Ureter (tissue), 1 donor: ENCODE measurements around the gene TPCN1. TPM values are rescaled to one million over a fixed set of nuclear protein-coding genes. Genes with fewer than 3 reads are reported as not detected.

Experiments used
- DNase-seq: peaks from one replicate; pipeline ENCODE4 v3.0.0-alpha.2; 2020; ENCODE audit warnings: low spot score
- total RNA-seq: library from RNA; stranded (reverse); gene quantifications from one replicate; pipeline ENCODE4 v1.2.4, GENCODE V29; 2023
- donor health status: DM: yes; HTN: yes; CAD: no.

TPCN1 gene
- total RNA-seq, 1 donor from 2014 or later, result 133 TPM

DNA sequence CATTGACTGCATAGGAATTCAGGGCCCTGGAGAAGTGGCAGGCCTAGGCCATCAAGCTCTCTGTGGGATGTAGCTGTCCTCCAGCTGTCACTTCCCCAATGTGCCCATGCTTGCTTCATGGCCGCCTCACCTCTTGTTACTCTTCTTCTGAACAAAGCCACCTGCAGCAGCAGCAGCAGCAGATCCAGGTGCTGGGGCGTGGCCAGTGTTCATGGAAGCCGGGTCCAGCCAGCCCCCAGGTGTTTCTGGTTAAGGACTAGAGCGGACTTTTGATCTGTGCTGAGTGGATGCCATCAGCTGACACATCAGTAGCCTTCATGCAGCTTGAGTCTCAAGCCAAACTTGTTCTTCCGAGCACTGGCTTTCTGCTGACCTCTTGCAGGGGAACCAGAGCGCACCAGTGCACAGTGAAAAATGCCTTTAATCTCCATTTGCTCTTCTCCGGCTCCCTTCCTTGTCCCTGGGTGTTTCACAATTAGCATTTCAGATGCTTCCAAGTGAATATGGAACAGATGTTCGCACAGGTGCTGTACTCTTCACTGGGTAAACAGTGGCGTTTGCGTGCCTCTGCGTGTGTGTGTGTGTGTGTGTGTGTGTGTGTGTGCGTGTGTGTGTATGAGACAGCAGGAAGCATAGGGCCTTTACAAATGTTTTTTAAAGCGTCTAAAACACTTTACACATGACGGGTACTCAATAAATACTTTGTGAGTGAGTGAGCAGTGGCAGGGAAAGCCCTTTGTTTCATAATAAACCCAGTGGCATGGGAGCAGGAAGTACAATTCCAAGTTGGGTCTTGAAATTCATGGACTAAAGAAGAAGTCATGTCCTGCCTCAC, 20.1 kb downstream of the TPCN1 start:
- no peak for DNase-seq

GRCh38 chr12:113242026-113242418, 20.8 kb downstream of the TPCN1 start:
- no peak for DNase-seq

GRCh38 chr12:113242560-113242959, 21.3 kb downstream of the TPCN1 start:
- DNase-seq, result no peak

- DNase-seq, result peak; percentile 84
Observed at GRCh38 chr12:113244047-113244460, 22.8 kb downstream of the TPCN1 start.

DNA sequence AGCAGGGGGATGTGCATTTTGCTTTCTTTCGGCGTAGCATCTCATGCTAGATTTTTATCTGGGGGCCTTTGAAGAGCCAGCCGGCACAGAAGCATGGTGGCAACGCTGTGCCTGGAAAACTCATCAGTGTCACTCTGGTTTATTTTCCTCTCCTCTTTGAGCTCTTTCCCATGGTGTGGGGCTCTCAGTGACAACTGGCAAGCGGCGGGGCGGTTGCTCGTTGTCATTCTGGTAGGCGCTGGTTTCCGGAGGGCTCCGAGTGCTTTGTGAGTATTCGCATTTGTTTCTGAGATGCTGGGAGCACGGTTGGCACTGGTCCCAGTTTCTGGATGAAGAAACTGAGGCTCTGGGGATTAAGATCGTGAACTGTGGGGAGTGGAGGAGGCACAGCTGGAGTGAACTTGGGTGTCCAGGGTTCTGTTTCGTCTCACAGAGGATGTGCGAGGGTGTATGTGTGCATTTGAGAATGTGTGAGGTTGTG, 23.3 kb downstream of the TPCN1 start:
- no peak for DNase-seq

DNA sequence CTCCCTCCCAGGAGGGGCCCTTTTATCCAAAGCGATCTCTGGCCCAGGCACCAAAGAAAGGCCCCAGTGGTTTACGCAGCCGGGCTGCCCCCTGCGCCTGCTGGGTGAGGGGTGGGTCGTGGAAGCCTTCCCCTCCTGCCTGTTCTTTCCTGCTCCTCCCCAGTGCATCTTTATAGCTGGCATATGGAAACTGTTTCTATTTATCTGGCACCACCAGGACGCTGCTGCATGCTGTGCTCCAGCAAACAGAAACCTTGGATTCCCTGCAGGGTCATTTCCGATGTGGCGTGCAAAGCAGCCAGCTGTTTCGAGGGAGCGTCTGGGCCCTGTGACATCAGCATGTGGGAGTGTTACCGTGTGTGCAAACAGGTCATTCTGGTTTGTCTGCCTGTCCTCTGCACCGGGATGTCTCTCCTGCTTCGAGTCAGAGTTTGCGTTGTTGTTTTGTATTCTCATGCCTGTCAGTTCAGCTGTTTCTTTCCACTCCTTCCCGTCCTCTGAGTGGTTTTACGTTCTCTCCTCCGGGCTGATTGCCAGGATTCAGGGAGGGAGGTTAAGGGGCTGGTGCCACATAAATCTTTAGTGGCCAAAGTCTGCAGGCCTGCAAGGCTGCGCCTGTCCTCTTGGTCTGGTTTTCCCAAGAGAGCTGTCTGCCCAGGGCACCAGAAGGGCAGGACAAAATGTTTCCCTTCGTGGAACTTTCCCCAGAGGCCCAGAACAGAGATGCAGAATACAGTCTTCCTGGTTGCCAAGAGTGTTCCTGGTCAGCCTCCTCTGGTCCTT, 24.6 kb downstream of the TPCN1 start:
- DNase-seq, result peak; percentile 93

DNA sequence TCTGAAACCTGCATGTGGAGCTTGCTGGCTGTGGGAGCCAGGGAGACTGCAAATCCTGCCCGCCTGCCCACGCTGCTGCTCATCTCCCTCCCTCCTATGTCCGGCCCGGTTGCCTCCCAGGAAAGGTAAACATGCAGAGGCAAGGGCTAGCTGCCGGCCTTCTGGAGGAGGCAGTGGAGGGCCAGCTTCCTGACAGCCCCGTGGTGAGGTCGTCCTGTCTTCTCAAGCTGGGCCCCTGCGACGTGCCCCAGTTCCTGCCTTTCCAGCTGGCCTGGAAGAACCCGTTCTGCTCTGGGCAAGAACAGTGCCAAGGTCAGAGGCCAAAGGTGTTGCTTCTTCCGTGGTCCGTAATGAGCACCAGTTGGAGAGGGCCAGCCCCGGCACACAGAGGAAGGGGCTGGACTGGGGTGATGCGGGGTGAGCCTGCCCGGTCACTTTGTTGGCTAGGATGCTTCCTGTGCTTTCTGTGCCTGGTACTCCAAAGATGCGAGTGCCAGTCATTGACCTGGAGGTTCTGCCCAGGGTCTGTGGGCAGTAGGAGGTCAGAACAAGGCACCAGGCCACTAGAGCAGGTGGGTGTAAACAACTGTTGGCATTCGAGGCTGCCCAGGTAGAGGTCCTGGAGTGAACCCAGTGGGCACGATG, 25.3 kb downstream of the TPCN1 start:
- DNase-seq, result no peak

GRCh38 chr12:113247123-113248050, 26.1 kb downstream of the TPCN1 start:
- DNase-seq, result no peak

DNA sequence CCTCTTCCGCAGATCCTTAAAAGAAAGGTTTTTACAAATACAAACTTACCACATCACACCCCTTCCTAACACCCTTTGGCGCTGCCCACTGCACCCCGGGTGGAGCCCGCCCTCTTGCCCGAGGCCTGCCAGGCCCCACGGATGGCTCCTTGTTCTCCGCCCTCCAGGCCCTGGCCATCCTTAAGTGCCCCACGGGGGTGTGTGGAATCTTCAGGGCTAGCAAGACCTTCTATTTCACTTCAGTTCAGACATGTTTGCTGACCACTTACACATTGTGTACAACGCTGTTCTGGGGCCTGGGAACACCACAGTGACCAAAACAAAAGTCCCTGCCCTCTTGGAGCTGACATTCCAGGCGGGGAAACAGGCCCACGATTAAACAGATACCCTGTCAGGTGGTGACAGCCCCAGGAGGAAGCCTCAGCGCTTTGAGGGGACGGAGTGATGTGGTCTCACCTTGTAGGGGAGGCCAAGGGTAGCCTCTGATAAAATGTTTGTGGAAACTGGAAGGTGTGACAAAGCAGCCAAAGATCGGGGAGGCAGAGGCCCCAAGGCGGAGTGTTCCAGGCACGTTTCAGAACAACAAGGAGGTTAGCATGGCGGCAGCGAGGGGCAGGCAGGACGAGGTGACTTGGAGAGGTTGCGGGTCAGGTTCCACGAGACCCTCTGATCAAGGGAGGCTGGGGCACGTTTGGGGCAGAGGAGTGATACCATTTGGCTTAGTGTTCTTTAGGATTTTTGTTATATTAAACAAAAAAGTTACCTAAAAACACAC, 27.0 kb downstream of the TPCN1 start:
- no peak for DNase-seq

DNA sequence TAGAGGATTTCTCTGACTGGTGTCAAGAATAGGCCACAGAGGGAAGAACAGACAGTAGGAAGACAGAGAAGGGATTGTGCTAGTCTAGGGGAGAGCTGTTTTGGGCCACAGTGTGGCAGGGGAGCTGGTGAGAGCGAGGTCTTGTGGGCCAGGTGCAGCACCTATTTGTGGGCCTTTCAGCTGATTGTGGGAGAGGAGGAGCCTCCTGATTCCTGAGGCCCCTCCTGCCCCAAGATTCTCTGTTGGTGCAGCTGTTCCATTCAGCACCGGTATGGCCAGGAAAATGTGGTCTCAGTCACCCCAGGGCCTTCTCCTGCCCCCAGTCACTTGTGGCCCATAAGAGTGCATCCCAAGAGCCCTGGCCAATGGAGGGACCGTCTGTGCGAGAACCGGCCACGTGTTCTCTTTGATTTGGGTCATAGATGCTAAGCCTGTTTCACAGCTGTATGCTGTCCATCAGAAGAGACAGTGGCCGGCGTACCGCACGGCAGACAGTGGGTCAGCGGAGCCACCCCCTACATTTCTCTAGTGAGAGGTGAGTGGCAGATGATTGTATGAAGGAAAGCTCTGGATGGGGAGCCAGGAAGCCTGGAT, 27.7 kb downstream of the TPCN1 start:
- DNase-seq, result no peak

DNA sequence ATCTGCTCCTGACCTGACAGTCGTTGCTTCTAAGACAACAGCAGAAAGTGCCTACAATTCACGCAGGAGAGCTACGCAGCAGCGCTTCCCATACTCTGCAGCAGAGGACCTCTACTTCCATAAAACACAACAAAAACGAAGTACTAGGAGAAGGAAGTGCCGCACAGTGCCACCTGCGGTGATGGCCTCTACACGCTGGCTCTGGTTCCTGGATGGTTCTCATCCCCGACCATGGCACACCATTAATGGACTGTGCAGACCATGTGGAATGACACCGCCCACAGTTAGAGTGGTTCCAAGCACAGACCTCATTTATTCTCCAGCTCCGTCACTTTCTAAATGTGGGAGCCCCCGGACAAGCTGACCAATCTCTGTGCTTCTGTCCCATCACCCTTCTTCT, 28.3 kb downstream of the TPCN1 start:
- no peak for DNase-seq

DNA sequence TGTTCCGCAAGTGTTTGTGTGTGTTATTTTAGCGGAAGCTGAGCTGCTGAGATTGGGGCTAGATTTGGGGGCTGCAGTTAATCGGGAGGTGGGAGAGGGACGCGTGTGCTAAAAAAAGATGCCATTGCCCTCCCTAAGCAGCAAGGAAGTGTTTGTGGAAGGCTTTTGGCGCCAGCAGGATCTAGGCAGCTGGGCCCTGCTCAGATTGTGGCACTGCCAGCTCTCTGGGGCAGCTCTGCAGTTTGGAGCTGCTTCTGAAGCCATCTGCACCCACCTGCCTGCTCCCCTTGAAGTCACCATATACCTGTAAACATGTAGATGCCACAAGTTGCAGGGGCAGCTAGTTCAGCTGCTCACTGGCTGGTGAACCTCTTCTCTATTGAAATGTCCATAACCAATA, 28.8 kb downstream of the TPCN1 start:
- DNase-seq, result no peak

- no peak for DNase-seq
Observed at GRCh38 chr12:113251404-113252070, 30.3 kb downstream of the TPCN1 start.

DNA sequence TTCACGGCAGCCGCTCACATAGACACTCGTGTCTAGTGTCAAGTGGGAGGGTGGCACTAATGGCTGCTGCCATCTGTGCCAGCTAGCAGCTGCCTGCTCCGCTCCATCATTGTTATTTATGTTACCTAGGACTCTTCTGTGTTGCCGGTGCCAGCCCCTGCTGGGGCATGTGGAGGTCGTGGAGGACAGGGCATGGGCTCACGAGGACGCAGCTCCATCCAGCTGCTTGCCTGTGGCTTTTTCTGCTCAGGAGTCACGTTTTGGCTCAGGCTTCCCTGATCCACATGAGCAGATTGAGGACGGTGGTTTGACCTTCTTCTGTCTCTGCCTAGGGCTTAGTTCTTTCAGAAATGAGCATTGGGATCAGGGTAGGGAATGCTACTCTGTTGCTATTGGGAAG, 31.2 kb downstream of the TPCN1 start:
- no peak for DNase-seq

- no peak for DNase-seq
Observed at GRCh38 chr12:113253532-113254285, 32.4 kb downstream of the TPCN1 start.

DNA sequence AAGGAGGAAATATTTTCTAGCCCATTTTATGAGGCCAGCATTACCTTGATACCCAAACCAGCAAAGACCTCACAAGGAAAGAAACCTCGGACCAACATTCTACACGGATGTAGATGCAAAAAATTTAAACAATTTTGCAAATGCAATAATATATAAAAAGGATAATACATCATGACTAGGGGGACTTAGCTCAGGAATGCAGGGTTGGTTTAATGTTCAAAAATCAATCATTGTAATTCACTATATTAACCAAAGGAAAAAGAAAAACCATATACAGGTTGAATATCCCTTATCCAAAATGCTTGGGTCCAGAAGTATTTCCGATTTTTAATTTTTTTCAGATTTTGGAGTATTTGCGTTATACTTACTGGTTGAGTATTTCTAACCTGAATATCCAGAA, 33.0 kb downstream of the TPCN1 start:
- no peak for DNase-seq

DNA sequence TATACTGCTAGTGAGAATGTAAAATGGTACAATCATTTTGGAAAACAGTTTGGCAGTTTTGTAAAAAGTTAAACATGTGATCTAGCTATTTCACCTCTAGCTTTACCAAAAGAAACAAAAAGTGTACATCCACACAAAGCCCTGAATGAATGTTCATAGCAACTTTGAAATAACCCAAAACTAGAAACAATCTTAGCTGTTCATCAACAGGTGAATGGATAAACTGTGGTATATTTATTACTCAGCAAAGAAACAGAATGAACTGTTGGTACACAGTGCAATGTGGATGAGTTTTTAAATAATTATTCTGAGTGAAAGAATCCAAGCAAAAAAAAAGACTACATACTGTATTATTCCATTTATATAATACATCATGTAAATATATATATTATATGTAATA, 36.3 kb downstream of the TPCN1 start:
- no peak for DNase-seq

DNA sequence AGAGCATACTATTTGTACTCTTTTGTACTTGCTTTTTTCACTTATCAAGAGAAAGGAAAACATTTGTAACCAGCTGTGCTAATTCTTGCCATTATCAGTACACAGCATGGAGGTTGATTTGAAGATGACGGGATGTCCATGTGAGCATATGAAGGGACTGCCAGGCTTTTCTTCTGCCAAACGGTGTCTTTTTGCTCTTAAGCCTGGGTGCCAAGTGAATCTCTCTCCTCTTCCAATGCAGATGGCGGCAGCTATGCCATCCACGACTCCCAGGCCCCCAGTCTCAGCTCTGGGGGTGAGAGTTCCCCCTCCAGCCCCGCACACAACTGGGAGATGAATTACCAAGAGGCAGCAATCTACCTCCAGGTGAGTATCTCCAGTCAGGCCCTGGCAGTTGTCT, 38.9 kb downstream of the TPCN1 start:
- DNase-seq, result no peak
